NAMALWA (cell line): Measurements from ENCODE around the gene PAQR4.
"Not testable (repeated sequence)": the region's sequence is repeated elsewhere in the genome, so short reads cannot be mapped to it uniquely, and the experiment has no call there.

Source experiments
- DNase-seq: peaks from one replicate; pipeline ENCODE4 v3.0.0-alpha.2; 2015; ENCODE audit warnings: low spot score

The PAQR4 gene

DNA sequence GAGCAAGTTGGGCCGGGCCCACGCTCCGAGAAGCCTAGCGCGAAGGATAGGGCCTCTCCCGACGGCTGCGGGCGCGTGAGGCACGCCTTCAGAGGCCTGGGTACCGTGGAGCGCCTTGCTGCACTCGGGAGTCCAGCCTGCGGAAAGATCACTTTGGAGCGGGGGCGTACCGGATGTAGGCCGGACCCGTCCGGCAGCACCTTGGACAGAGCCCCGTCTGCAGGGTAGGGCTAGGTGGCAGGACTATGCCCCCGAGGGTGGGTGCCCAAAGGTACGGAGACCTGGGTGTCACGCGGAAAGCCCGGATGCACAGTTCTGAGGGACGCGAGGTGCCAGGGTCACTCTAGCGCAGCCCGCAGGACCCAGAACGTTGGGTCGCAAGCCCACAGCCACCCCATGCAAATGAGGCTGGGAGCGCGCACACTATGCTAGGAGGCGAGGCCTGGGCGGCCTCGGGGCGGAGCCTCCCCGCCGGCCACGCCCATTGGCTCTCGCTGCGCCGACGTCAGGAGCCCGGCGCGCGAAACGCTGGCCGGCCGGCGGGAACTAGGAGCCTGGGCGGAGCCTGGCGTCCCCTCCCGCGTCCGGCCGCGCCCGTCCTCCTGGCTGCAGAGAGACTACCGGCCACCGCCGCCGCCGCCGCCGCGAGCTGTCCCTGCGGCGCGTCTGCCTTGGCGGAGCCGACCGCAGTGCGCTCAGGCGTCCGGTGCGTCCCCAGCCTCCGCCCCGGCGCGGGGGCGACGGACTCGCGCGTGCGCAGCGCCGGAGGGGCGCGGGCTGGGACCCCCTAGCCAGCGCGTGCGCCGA, at the start of gene PAQR4:
Gene PAQR4 (plus strand): TSS at position 611 of the 807 bp plus-strand sequence. CDS start 327 bp downstream, outside the sequence.
- peak; percentile 94 for DNase-seq

- DNase-seq = peak; percentile 83
Measured at GRCh38 chr16:2919511-2920255, 49.5 kb upstream of the PAQR4 start.

DNA sequence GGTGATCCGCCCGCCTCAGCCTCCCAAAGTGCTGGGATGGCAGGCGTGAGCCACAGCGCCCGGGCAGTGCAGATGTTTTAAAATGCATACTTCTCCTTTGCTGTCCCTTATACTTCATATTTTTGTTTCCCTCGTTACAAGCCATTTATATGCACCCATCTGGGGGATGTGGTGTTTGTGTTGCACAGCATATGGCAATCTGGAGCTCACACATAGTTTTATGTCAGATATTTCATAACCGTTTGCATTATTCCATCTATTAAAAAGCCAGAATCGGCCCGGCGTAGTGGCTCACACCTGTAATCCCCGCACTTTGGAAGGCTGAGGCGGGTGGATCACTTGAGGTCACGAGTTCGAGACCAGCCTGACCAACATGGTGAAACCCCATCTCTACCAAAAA, 45.7 kb upstream of the PAQR4 start:
- DNase-seq = no peak

- DNase-seq = no peak
Measured at GRCh38 chr16:2924901-2925755, 44.0 kb upstream of the PAQR4 start.

- no peak for DNase-seq
Measured at GRCh38 chr16:2925951-2926649, 43.0 kb upstream of the PAQR4 start.

GRCh38 chr16:2926650-2926999, 42.5 kb upstream of the PAQR4 start:
- DNase-seq = no peak

DNA sequence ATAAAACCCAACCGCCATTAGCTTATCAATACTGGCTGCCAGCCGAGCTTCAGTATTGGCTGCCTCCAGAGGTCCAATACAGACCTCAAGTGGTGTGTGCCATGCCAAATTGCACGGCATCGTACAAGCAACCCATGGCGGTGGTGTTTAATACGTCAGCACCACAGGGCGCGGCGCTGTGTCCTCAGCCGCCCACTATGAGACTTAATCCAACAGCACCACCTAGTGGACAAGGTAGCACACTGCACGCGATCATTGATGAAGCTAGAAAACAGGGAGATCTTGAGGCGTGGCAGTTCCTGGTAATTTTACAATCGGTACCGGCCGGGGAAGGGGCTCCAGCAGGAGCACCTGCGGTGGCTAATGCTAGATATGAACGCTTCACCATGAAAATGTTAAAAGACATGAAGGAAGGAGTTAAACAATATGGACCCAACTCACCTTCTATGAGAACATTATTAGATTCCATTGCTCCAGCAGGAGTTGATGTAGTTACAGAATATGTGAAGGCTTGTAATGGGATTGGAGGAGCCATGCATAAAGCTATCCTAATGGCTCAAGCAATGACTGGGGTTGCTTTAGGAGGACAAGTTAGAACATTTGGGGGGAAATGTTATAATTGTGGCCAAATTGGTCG, 42.0 kb upstream of the PAQR4 start:
- peak; percentile 94 for DNase-seq

DNA sequence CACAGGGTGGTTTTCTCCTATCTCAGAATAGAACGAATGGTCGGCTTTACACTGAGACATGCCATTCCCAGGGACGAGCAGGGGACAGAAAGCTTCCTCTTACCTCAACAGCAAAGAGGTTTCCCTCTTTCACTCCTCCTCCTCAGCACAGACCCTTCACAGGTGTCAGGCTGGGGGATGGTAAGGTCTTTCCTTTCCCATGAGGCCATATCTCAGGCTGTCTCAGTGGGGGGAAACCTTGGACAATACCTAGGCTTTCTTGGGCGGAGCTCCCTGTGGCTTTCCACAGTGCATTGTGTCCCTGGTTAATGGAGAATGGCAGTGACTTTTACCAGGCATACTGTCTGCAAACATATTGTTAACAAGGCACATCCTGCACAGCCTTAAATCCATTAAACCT, 41.0 kb upstream of the PAQR4 start:
- DNase-seq = not testable (repeated sequence)

DNA sequence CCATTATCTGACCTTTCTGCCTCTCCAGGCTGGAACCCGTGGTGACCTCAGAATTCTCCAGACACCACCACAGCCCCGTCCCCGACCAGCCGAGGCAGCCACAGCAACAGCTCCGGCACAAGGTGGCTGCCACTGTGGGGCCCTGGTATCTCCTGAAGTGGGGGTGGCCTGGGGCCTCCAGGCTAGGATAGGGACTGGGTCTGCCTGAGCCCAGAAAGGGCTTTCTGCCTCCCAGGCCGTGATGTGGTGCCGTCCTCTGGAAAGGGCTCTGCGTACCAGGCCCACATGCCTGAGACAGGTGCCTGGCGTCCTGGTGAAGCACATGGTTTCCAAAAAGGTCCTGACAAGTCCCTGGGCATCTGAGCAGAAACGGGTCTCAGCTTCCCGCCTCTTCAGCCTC, 40.4 kb upstream of the PAQR4 start:
- DNase-seq = no peak

DNA sequence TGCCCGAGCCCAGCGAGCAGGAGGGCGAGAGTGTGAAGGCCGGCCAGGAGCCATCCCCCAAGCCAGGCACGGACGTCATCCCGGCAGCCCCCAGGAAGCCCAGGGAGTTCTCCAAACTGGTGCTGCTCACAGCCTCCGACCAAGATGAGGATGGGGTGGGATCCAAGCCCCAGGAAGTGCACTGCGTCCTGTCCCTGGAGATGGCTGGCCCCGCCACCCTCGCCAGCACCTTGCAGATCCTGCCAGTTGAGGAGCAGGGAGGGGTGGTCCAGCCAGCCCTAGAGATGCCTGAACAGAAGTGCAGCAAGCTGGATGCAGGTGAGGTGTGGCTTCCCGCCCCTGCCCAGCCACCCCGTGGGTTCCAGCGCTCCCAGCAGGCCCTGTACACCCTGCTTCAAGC, 39.5 kb upstream of the PAQR4 start:
- DNase-seq = no peak

DNA sequence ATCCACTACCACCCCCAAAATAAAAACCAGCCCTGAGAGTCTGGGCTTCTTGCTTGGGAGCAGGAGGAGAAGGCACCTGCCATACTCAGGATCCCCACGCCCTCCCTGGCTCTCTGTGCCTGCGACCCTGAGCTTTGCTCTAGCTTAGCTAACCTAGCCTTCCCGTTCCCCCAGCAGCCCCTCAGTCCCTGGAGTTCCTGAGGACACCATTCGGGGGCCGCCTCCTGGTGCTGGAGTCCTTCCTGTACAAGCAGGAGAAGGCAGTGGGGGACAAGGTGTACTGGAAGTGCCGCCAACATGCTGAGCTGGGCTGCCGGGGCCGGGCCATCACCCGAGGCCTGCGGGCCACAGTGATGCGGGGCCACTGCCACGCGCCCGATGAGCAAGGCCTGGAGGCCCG, 38.9 kb upstream of the PAQR4 start:
- no peak for DNase-seq

DNA sequence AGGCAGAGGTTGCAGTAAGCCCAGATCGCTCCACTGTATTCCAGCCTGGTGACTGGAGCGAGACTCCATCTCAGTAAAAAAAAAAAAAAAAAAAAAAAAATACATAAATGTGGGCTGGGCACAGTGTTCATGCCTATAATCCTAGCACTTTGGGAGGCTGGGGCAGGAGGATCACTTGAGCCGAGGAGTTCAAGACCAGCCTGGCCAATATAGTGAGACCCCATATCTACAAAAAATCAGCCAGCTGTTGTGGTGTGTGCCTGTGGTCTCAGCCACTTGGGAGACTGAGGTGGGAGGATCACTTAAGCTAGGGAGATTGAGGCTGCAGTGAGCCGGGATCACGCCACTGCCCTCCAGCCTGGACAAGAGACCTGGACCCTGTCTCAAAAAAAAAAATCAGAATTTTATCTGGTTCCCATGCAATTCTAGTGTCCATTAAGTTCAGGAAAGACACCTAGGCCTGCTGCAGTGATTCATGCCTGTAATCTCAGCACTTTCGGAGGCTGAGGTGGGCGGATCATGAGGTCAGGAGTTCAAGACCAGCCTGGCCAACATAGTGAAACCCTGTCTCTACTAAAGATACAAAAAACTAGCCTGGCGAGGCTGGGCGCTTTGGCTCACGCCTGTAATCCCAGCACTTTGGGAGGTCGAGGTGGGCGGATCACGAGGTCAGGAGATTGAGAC, 37.8 kb upstream of the PAQR4 start:
- not testable (repeated sequence) for DNase-seq

DNA sequence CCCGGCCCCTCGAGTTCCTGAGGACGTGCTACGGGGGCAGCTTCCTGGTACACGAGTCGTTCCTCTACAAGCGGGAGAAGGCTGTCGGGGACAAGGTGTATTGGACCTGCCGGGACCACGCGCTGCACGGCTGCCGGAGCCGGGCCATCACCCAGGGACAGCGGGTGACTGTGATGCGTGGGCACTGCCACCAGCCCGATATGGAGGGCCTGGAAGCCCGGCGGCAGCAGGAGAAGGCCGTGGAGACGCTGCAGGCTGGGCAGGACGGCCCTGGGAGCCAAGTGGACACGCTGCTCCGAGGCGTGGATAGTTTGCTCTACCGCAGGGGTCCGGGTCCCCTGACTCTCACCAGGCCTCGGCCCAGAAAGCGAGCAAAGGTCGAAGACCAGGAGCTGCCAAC, 36.0 kb upstream of the PAQR4 start:
- DNase-seq = no peak

GRCh38 chr16:2933701-2934100, 35.4 kb upstream of the PAQR4 start:
- no peak for DNase-seq

- DNase-seq = no peak
Measured at GRCh38 chr16:2934450-2934849, 34.7 kb upstream of the PAQR4 start.

DNA sequence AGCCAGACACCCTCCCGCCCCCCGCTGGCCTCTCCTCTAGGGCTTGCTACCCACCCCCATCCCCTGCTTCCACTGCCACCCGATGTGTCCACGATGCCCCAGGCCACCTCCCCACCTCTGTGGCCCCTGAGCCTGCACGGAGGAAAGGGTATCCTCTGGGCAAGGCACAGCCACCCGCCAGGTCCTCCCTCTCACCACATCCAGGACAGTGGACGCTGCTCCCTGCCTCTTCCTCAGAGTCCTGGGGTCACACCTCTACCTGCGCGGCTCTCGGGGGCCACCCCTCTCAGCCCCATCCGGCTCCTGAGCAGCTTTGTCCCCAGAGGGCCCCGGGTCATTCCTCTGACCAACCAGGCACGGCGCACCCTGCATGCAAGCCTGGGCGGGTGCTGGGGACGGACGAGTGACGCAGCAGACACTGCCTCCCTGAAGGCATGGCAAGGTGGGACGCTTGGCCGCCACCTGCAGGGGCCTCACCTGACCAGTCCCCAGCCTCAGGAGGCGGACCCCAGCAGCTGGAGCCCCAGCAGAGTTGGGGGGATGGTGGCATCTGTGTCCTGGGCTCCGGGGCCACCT, 32.6 kb upstream of the PAQR4 start:
- DNase-seq = no peak

DNA sequence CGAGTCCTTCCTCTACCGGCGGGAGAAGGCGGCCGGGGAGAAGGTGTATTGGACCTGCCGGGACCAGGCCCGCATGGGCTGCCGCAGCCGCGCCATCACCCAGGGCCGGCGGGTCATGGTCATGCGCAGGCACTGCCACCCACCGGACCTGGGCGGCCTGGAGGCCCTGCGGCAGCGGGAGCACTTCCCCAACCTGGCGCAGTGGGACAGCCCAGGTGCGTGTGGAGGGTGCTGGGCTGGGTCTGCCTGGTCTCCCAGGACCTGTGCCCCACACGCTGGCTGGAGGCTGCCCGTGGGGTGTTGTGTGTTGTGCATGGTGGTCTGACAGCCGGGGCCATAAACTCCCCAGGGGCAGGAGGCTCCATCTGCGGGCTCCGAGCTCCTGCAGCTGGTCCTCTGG, 32.0 kb upstream of the PAQR4 start:
- DNase-seq = no peak

DNA sequence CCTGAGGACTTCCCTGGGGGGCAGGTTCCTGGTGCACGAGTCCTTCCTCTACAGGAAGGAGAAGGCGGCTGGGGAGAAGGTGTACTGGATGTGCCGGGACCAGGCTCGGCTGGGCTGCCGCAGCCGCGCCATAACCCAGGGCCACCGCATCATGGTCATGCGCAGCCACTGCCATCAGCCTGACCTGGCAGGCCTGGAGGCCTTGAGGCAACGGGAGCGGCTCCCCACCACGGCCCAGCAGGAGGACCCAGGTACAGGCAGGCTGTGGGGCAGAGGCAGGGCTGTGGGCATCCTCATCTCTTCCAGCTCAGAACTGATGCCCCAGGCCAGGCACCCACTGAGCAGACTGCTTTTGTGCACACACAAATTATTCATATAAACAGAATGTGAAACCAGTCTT, 30.9 kb upstream of the PAQR4 start:
- DNase-seq = no peak

DNA sequence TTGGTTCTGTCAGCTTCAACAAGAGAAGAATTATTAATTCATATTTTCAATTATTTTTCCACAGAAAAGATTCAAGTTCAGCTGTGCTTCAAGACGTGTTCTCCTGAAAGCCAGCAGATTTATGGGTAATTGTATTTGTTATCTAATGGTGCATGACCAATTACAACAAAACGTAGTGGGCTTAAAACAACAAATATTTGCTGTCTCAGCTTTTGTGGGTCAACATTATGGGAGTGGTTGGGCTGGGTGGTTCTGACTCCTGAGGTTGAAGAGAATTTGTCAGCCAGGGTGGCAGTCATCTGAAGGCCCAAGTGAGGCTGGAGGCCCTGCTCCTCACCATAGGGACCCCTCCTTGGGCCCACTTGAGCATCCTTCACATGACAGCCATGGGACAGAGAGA, 29.2 kb upstream of the PAQR4 start:
- DNase-seq = no peak

- DNase-seq = no peak
Measured at GRCh38 chr16:2942045-2942444, 27.1 kb upstream of the PAQR4 start.

DNA sequence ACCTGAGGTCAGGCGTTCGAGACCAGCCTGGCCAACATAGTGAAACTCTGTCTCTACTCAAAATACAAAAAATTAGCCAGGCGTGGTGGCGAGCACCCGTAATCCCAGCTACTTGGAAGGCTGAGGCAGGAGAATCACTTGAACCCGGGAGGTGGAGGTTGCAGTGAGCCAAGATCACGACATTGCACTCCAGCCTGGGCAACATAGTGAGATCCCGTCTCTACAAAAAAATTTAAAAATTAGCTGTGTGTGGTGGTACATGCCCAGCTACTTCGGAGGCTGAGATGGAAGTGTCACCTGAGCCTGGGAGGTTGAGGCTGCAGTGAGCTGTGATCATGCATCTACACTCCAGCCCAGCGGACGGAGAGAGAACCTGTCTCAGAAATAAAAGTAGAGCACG, 25.4 kb upstream of the PAQR4 start:
- DNase-seq = not testable (repeated sequence)
